Measurements from ENCODE around the gene ZNF536.
"Not testable (repeated sequence)": the region's sequence is repeated elsewhere in the genome, so short reads cannot be mapped to it uniquely, and the experiment has no call there.

Gene ZNF536

DNA sequence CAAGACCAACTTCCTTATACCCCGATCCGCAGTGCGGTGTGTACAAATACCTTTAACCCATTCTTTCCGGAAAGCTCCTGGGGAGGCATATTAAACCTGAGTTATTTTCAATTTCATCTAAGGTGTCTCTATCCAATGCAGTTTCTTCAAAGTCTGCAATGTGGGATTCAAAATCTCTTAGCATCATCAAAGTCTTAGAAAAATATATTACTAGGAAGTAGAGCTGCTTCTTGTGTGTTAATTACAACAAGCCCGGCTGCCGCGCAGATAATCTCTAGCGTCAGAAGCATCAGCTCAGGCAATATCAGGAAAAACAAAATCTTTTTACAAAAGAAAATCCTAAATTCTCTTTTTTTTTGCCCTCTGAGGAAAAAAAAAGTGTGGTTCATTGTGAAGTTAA, 48.1 kb downstream of the ZNF536 start:
- DNase-seq (ENCODE audit: low spot score): no peak

- DNase-seq (ENCODE audit: low spot score): no peak
Observed at GRCh38 chr19:30420881-30421280, 48.7 kb downstream of the ZNF536 start.

GRCh38 chr19:30421571-30421970, 49.4 kb downstream of the ZNF536 start:
- no peak for DNase-seq (ENCODE audit: low spot score)

DNA sequence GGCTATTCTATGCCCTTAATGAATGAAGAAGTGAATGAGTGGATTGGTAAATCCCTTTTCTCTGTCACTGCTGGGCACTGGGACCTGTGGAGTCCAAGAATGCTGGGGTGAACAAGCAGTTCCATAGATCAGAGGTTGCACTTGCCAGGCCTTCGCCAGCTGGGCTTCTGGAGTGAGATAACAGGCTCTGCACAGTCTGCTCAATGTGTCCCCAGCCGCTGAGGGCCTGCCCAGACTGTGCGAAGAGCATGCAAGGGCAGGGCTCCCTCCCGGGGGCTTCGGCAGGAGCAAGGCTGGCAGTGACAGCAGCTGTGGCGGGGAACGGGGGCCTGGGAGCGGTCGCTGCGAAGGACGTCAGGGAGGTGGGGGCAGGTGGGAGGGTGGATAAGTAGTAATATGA, 51.3 kb downstream of the ZNF536 start:
- no peak for DNase-seq (ENCODE audit: low spot score)

DNA sequence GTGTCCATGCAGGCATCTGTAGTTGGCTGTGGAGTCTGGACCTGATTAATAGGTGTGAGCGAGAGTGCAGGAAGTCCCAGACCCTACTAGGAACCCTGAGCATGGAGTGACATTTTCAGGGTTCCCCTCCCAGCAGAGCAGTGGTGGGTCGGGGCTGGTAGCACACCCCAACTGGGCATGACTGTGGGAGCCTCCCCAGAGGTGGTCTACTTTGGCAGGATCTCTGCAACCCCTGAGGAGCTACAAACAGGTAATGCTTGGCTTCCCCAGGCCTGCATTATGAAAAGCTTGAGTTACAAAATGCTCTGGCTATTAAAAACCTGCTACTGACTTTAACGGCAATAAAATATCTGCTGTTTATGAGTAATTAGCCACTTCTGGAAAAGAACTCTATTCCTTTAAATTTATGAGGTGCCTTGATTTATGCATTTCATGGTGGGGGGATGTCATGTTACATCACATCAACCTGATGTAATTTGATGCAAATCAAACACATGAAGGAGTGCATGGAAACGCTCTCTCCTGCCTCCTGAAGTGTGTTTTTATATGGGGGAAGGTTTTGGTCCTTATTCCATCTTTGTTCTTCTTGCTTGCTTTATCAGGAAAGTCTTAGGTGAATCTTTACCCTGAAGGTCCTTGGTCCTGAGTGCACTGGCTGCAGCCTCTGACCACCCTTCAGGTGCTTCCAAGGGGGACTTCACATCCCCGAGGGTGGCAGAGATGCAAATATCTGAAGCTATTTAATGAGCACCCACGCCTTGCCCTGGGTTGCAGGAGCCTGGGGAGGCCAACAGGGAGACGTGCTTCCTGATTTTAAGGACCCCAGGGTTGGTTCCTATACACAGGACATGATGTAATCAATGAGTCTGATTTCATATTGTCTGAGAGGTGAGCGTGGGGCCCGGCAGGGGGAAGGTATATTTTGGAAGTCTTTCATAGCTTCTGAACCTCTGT, 54.0 kb downstream of the ZNF536 start:
- DNase-seq (ENCODE audit: low spot score): no peak

DNA sequence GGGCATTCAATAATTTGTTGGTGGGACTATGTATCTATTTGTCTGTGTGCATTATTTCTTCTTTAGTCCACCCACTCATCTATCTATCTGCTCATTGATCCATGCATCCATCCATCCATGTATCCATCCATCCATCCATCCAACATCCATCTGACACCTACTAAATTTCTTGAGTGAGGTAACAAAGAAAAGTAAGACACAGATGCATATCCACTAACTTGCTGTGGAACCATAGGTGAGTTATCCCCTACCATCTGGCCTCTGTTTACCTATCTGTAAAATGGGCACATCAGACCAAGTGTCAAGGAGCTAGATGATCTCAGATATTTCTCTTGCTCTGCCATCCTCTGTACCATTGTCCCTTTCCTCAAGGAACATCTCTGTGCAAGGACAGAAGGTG, 54.7 kb downstream of the ZNF536 start:
- no peak for DNase-seq (ENCODE audit: low spot score)

GRCh38 chr19:30428092-30428680, 56.0 kb downstream of the ZNF536 start:
- DNase-seq (ENCODE audit: low spot score): no peak

DNA sequence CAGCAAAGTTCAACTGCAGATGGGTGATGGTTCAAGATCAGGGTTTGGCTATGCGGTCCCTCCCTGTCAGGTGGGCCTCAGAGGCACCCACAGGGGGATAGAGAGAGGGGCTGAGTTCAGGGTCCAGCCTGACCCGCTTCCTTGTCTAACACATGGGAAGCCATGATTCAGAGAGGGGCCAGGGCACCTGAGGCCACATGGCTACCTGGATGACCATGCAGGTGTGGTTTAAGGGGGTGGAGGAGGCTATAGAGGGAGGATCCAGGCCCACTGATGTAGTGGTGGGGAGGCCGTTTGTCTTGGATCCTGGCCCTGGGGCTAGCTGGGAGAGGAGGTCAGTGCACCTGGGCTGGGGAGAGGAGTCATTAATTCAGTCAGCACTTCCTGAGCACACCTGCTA, 56.7 kb downstream of the ZNF536 start:
- DNase-seq (ENCODE audit: low spot score): no peak

DNA sequence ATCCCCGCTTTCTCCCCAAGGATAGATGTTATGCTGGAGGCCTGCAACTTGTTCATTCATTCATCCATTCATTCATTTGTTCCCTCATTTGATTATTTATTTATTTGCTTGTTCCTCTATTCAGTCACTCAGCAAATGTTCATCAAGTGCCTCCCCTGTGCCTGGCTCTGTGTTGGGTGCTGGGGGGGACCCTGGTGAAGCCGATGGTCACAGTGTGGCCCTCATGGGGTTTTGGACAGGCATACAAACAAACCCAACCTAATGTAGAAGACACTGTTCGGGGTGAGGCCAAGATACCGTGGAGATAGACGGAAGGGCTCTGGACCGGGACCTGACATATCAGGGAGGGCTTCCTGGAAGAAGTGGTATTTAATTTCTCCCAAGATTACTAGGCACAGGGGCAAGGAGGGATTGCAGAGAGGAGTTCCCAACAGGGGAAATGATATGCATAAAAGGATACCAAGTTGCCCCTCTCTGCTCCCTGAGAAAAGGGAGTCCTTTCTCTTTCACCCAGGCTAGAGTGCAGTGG, 58.1 kb downstream of the ZNF536 start:
- no peak for DNase-seq (ENCODE audit: low spot score)

DNA sequence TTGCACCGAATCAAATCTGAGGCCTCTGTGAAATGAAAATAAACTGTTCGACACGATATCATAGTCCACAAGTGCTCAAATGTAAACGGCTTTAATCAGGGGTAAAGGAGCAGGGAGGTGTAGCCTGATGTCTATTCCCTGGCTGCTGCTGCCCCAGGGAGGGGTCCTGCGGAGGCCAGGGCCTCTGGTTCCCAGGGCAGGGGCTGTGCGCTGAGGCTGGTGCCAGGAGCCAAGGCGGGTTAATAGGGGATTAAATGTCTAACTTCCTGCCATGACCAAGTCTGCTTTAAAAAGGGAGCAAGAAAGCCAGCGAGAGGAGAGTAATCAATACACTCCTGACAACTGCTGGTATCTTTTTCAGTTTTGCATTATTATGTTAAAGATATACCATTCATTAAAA, 59.4 kb downstream of the ZNF536 start:
- no peak for DNase-seq (ENCODE audit: low spot score)

DNA sequence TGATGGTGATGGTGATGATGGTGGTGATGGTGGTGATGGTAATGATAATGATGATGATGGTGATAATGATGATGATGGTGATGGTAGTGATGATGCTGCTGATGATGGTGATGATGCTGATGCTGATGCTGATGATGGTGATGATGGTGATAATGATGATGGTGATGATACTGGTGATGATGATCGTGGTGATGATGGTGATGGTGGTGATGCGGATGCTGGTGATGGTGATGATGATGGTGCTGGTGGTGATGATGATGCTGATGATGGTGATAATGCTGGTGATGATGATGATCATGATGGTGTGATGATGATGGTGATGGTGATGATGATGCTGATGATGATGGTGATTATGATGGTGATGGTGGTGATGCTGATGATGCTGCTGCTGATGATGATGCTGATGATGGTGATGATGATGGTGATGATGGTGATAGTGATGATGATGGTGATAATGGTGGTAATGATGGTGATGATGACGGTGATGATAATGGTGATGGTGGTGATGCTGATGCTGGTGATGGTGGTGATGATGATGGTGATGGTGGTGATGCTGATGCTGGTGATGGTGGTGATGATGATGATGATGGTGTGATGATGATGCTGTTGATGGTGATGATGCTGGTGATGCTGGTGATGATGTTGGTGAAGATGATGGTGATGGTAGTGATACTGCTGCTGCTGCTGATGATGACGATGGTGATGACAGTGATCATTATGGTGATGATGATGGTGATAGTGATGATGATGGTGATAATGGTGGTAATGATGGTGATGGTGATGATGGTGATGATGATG, 62.8 kb downstream of the ZNF536 start:
- DNase-seq (ENCODE audit: low spot score): no peak

GRCh38 chr19:30437869-30438268, 65.7 kb downstream of the ZNF536 start:
- DNase-seq (ENCODE audit: low spot score): no peak

GRCh38 chr19:30439310-30439709, 67.1 kb downstream of the ZNF536 start:
- no peak for DNase-seq (ENCODE audit: low spot score)

- DNase-seq (ENCODE audit: low spot score): no peak
Observed at GRCh38 chr19:30441011-30441410, 68.8 kb downstream of the ZNF536 start.

GRCh38 chr19:30442674-30443073, 70.5 kb downstream of the ZNF536 start:
- DNase-seq (ENCODE audit: low spot score): no peak

DNA sequence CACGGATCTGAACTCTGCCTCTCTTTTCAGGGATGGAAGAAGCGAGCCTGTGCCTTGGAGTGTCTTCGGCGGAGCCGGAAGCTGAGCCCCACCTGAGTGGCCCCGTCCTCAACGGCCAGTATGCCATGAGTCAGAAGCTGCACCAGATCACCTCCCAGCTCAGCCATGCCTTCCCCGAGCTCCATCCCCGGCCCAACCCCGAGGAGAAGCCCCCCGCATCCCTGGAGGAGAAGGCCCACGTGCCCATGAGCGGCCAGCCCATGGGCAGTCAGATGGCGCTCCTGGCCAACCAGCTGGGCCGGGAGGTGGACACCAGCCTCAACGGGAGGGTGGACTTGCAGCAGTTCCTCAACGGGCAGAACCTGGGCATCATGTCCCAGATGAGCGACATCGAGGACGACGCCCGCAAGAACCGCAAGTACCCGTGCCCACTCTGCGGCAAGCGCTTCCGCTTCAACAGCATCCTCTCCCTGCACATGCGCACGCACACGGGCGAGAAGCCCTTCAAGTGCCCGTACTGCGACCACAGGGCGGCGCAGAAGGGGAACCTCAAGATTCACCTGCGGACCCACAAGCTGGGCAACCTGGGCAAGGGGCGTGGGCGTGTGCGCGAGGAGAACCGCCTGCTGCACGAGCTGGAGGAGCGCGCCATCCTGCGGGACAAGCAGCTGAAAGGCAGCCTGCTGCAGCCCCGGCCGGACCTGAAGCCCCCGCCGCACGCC, 71.5 kb downstream of the ZNF536 start:
- DNase-seq (ENCODE audit: low spot score): no peak

DNA sequence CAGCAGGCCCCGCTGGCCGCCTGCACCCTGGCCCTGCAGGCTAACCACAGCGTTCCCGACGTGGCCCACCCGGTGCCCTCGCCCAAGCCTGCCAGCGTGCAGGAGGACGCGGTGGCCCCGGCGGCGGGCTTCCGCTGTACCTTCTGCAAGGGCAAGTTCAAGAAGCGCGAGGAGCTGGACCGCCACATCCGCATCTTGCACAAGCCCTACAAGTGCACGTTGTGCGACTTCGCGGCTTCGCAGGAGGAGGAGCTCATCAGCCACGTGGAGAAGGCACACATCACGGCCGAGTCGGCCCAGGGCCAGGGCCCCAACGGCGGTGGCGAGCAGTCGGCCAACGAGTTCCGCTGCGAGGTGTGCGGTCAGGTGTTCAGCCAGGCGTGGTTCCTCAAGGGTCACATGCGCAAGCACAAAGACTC, 72.1 kb downstream of the ZNF536 start:
- no peak for DNase-seq (ENCODE audit: low spot score)

GRCh38 chr19:30444686-30445232, 72.6 kb downstream of the ZNF536 start:
- no peak for DNase-seq (ENCODE audit: low spot score)

- no peak for DNase-seq (ENCODE audit: low spot score)
Observed at GRCh38 chr19:30445385-30445784, 73.2 kb downstream of the ZNF536 start.

GRCh38 chr19:30446120-30446519, 73.9 kb downstream of the ZNF536 start:
- not testable (repeated sequence) for DNase-seq (ENCODE audit: low spot score)

GRCh38 chr19:30446850-30447552, 74.8 kb downstream of the ZNF536 start:
- no peak for DNase-seq (ENCODE audit: low spot score)

All from iPS-NIHi11 (cell line).